ENCODE data around the gene SAA4. TPM values are rescaled to one million over a fixed set of nuclear protein-coding genes. Genes with fewer than 3 reads are reported as not detected.

The SAA4 gene
- polyA plus RNA-seq, 2 of the 4 experiments (the other 2 are of a cell fraction): not detected

DNA sequence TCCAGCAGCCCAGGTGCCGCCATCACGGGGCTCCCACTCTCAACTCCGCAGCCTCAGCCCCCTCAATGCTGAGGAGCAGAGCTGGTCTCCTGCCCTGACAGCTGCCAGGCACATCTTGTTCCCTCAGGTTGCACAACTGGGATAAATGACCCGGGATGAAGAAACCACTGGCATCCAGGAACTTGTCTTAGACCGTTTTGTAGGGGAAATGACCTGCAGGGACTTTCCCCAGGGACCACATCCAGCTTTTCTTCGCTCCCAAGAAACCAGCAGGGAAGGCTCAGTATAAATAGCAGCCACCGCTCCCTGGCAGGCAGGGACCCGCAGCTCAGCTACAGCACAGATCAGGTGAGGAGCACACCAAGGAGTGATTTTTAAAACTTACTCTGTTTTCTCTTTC, 29.3 kb upstream of the SAA4 start, which contains the start of gene SAA1:
SAA1 (plus strand) TSS at position 316 of the 400 bp plus-strand sequence. CDS start 624 bp downstream, outside the sequence.
- Histone ChIP-seq H3K4me1 (0 out of 3 replicates have a peak, but pooled peaks cover 4% of the 10 kb centered on the region), H3K4me2 (no peak within 1 kb of the TSS), H3K9me3 (no peaks in the 10 kb centered on the region), H3K27ac (no peak within 1 kb of the TSS; a peak in 1 of 6 replicates), H3K4me3 (no peak within 1 kb of the TSS)
- DNase-seq (ENCODE audit: low read depth in 1 of 2, low spot score in 1 of 2) (no peak), ATAC-seq (no peak; a peak in 1 of 6 replicates), FAIRE-seq (no peak)
- TF ChIP-seq, protein P1, sequence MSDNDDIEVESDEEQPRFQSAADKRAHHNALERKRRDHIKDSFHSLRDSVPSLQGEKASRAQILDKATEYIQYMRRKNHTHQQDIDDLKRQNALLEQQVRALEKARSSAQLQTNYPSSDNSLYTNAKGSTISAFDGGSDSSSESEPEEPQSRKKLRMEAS (IDR thresholded peaks at IDR 0.05): no peak
- TF ChIP-seq, protein P2, sequence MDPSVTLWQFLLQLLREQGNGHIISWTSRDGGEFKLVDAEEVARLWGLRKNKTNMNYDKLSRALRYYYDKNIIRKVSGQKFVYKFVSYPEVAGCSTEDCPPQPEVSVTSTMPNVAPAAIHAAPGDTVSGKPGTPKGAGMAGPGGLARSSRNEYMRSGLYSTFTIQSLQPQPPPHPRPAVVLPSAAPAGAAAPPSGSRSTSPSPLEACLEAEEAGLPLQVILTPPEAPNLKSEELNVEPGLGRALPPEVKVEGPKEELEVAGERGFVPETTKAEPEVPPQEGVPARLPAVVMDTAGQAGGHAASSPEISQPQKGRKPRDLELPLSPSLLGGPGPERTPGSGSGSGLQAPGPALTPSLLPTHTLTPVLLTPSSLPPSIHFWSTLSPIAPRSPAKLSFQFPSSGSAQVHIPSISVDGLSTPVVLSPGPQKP (IDR thresholded peaks at IDR 0.05; ENCODE audit: low read depth, low read length): no peak
- TF ChIP-seq, protein P3, sequence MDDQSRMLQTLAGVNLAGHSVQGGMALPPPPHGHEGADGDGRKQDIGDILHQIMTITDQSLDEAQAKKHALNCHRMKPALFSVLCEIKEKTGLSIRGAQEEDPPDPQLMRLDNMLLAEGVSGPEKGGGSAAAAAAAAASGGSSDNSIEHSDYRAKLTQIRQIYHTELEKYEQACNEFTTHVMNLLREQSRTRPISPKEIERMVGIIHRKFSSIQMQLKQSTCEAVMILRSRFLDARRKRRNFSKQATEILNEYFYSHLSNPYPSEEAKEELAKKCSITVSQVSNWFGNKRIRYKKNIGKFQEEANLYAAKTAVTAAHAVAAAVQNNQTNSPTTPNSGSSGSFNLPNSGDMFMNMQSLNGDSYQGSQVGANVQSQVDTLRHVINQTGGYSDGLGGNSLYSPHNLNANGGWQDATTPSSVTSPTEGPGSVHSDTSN (IDR thresholded peaks at IDR 0.05): no peak
- TF ChIP-seq RCOR1 (IDR thresholded peaks at IDR 0.05; ENCODE audit: low read depth, low read length) (no peak), KDM1A (IDR thresholded peaks at IDR 0.05; ENCODE audit: low read depth) (no peak), FOXS1 (CRISPR knock-in tag; IDR thresholded peaks at IDR 0.05) (no peak), CBX2 (IDR thresholded peaks at IDR 0.05; ENCODE audit: borderline replicate concordance, low read depth) (no peak), RARB (CRISPR knock-in tag; IDR thresholded peaks at IDR 0.05) (no peak), FOSB (CRISPR knock-in tag; IDR thresholded peaks at IDR 0.05) (no peak), HOXA7 (CRISPR knock-in tag; IDR thresholded peaks at IDR 0.05) (no peak), NPAS2 (CRISPR knock-in tag; IDR thresholded peaks at IDR 0.05; ENCODE audit: borderline replicate concordance) (no peak), MAZ (IDR thresholded peaks at IDR 0.05; ENCODE audit: borderline replicate concordance, low read depth, low read length) (no peak), ZSCAN20 (CRISPR knock-in tag; IDR thresholded peaks at IDR 0.05) (no peak)
- TF ChIP-seq, protein P4, sequence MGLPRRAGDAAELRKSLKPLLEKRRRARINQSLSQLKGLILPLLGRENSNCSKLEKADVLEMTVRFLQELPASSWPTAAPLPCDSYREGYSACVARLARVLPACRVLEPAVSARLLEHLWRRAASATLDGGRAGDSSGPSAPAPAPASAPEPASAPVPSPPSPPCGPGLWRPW (IDR thresholded peaks at IDR 0.05): no peak
- WGBS (ENCODE audit: missing lambda C conversion rate): 56% methylated on average over 8 of the region's 8 CpGs
- ChIA-PET CTCF (no interaction called here), POLR2A (no interaction called here)

DNA sequence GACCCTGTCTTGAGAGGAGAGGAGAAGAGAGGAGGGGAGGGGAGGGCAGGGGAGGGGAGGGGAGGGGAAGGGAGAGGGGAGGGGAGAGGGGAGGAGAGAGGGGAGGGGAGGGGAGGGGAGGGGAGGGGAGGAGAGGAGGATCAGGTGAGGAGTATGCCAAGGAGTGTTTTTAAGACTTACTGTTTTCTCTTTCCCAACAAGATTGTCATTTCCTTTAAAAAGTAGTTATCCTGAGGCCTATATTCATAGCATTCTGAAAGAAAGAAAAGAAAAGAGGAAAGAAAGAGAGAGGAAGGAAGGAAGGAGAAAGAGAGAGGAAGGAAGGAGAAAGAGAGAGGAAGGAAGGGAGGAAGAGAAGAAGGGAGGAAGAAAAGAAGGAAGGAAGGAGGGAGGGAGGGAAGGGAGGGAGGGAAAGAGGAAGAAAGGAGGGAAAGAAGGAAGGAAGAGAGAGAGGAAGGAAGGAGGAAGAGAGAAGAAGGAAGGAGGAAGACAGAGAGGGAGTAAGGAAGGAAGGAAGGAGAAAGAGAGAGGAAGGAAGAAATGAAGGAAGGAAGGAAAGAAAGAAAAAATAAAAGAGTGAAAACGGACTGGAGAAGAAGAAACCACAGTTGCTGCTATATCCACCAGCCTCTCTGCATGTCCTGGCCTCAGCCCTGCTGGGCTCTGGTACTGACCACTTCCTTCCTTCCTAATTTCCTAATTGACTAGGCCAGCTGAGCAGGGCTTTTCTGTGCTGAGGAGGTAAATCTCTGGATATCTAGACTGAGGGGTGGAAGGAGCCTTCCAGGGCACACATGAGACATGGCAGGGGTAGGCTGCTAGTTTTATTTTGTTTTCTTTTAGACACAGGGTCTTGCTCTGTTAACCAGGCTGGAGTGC, 28.3 kb upstream of the SAA4 start:
- ATAC-seq (no peak), FAIRE-seq (no peak), DNase-seq (ENCODE audit: low read depth in 1 of 2, low spot score in 1 of 2) (no peak)
- 46% methylated on average over 1 of the region's 1 CpG for WGBS (ENCODE audit: missing lambda C conversion rate)
- H3K4me1 ChIP-seq: 0 out of 3 replicates have a peak, but pooled peaks cover 4% of the 10 kb centered on the region
- H3K9me3 ChIP-seq: no peaks in the 10 kb centered on the region
- no peak overlapping the region for H3K4me3 ChIP-seq
- TF ChIP-seq NFE2L2 (conservative IDR thresholded peaks at IDR 0.05; ENCODE audit: low read length): no peak
- TF ChIP-seq FOSL2 (IDR thresholded peaks at IDR 0.05): no peak
- no peak for TF ChIP-seq FOSL2 (CRISPR knock-in tag; IDR thresholded peaks at IDR 0.05)
- TF ChIP-seq, protein P5, sequence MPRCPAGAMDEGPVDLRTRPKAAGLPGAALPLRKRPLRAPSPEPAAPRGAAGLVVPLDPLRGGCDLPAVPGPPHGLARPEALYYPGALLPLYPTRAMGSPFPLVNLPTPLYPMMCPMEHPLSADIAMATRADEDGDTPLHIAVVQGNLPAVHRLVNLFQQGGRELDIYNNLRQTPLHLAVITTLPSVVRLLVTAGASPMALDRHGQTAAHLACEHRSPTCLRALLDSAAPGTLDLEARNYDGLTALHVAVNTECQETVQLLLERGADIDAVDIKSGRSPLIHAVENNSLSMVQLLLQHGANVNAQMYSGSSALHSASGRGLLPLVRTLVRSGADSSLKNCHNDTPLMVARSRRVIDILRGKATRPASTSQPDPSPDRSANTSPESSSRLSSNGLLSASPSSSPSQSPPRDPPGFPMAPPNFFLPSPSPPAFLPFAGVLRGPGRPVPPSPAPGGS (IDR thresholded peaks at IDR 0.05): no peak
- TF ChIP-seq RNF2 (IDR thresholded peaks at IDR 0.05; ENCODE audit: borderline replicate concordance, low read depth): no peak
- TF ChIP-seq HOXA7 (CRISPR knock-in tag; IDR thresholded peaks at IDR 0.05): no peak
- no peak for TF ChIP-seq TP53 (CRISPR knock-in tag; IDR thresholded peaks at IDR 0.05)
- no peak for TF ChIP-seq EHMT2 (IDR thresholded peaks at IDR 0.05; ENCODE audit: low read depth)
- ChIA-PET CTCF (no interaction called here), POLR2A (no interaction called here)
- no peak overlapping the region for H3K4me2 ChIP-seq
- no peak overlapping the region for H3K27ac ChIP-seq
